Psoas muscle (tissue), 8 donors: ENCODE data around the gene HTR5A. TPM values are rescaled to one million over a fixed set of nuclear protein-coding genes. Genes with fewer than 3 reads are reported as not detected.

Source experiments
- ATAC-seq, 4 donors: fragments of 200-7000 bp; cut with Tn5 transposase; one replicate each; pipeline ENCODE4 v1.9.1; 2020; ENCODE audit warnings: moderate library complexity in 3 of 4, mild to moderate bottlenecking in 2 of 4
- DNase-seq, 2 donors: peaks; one replicate each; pipeline ENCODE4 v3.0.0-alpha.2; 2020
- H3K27ac ChIP-seq: fragments of 200-600 bp; one replicate; pipeline ENCODE4 v1.8.0; 2022
- H3K27me3 ChIP-seq, 3 donors: fragments of 200-600 bp in 1 of 3; one replicate each; pipeline versions ENCODE4 v1.6.1 to v1.8.0; 2013 to 2022; ENCODE audit warnings: low read length in 2 of 3, mild to moderate bottlenecking in 2 of 3, moderate library complexity in 1 of 3; ENCODE audit not compliant: insufficient read depth in 3 of 3
- H3K36me3 ChIP-seq, 2 donors: fragments of 200-600 bp in 1 of 2; one replicate each; pipeline versions ENCODE4 v1.6.1 to v1.8.0; 2013 to 2022; ENCODE audit warnings: low read depth in 1 of 2, mild to moderate bottlenecking in 1 of 2, moderate library complexity in 1 of 2; ENCODE audit not compliant: insufficient read depth in 1 of 2
- H3K4me1 ChIP-seq: fragments of 200-600 bp; one replicate; pipeline ENCODE4 v1.8.0; 2022
- H3K4me3 ChIP-seq: fragments of 200-600 bp; one replicate; pipeline ENCODE4 v1.8.0; 2022; ENCODE audit warnings: mild to moderate bottlenecking
- H3K9me3 ChIP-seq: fragments of 200-600 bp; one replicate; pipeline ENCODE4 v1.8.0; 2022
- WGBS, 3 donors: extraction: QIAGEN DNeasy Blood & Tissue Kit; methylation state at CpG; one replicate each; pipeline versions ENCODE4 v1.1.6 to v1.1.7; 2013; 5-methylcytosine and 5-hydroxymethylcytosine counted together
- intact Hi-C, 2 donors: fragments of 100-400 bp; cut with DNase I; formaldehyde crosslinking; loops; one replicate each; pipeline versions ENCODE4 v1.11.0 to v1.14.2; 2022
- polyA plus RNA-seq, 3 donors: library from polyadenylated mRNA; stranded (reverse); fragments of 200-250 nt; gene quantifications; one replicate each; pipeline ENCODE4 v1.2.3, GENCODE V29; 2013
- total RNA-seq, 4 donors: library from RNA; stranded (reverse); fragmentation: NEBNext Ultra II Directional in 2 of 4; extraction: Animal tissue kit (Norgen Biotek cat#: 25700) in 2 of 4; gene quantifications; one replicate each; pipeline versions ENCODE4 v1.2.1 to v1.2.4, GENCODE V29; 2021 to 2023
- TF ChIP-seq, protein P1 (sequence below): fragments of 200-600 bp; IDR thresholded peaks from one replicate; pipeline ENCODE4 v1.8.0; 2022; ENCODE audit warnings: antibody characterized with exemption
- donor health status: healthy with polysubstance abuse.
- donor health status: DM: no; HTN: no; CAD: no; lungs with moderate emphysema.
- donor health status: Bipolar disorder and iron deficiency.
- donor health status: healthy.
- donor health status: DM: yes; HTN: yes; CAD: no.
- donor health status: DM: no; HTN: no; CAD: no.
- donor health status: DM: no; HTN: no; CAD: no.
- donor health status: DM: yes; HTN: yes; CAD: no.

The HTR5A gene
- total and polyA plus RNA-seq, 7 donors, result 0.01 to 0.06 TPM; not detected in 5

DNA sequence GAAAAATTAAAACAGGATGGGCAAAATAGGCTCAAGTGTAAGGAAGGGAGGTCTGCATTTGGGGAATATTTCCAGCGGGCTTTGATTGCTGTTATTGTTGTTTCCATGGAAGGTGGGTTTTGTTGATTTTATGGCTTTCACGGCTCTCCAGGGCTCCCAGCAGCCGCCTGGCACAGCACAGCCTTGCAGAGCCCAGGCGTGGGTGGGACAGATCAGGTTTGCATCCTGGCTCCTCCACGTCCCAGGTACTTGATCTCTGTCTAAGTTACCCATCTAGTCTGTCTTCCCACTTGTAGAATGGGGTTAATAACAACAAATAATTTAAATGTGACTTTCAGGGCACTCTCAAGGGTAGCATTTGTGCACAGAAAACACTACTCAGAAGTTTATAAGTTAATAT, 45.2 kb downstream of the HTR5A start:
- H3K9me3 ChIP-seq, result peaks cover 4% of the 10 kb centered on the region
- no peak overlapping the region for H3K27ac ChIP-seq
- no peak for DNase-seq
- H3K36me3 ChIP-seq, result no peaks in the 10 kb centered on the region
- peaks cover 0 to 10% (median 5%) of the 10 kb centered on the region in 3 donors for H3K27me3 ChIP-seq
- intact Hi-C loops, result no loop called here
- ATAC-seq, result no peak
- 53 to 55% (median 54%) methylated on average over 5 of the region's 5 CpGs for WGBS, 3 donors
- H3K4me3 ChIP-seq, result no peak overlapping the region
- TF ChIP-seq, protein P1, sequence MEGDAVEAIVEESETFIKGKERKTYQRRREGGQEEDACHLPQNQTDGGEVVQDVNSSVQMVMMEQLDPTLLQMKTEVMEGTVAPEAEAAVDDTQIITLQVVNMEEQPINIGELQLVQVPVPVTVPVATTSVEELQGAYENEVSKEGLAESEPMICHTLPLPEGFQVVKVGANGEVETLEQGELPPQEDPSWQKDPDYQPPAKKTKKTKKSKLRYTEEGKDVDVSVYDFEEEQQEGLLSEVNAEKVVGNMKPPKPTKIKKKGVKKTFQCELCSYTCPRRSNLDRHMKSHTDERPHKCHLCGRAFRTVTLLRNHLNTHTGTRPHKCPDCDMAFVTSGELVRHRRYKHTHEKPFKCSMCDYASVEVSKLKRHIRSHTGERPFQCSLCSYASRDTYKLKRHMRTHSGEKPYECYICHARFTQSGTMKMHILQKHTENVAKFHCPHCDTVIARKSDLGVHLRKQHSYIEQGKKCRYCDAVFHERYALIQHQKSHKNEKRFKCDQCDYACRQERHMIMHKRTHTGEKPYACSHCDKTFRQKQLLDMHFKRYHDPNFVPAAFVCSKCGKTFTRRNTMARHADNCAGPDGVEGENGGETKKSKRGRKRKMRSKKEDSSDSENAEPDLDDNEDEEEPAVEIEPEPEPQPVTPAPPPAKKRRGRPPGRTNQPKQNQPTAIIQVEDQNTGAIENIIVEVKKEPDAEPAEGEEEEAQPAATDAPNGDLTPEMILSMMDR, result no peak
- no peaks in the 10 kb centered on the region for H3K4me1 ChIP-seq

DNA sequence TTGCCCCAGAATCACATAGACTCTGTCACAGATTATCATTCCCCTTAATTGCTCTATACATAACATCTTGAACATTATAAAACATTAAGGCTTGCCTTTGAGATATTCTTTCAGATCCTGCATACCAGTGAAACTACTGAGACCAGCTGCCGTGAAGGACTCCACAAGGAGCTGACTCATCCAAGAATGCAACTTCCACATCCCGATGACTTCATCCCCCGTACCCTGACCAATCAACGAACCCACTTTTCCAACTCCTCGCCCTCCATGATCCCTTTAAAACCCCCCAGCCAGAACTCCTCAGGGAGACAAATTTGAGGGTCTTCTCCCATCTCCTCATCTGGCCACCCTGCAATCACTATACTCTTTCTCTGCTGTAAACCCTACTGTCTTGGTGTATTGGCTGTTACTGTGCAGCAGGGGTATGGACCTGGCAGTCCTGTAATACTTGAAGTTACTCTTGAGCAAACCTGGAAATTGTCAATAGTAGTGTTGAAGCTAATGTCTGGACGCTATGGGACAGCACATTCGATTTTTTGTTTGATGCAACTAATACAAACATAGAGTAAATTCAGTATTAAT, 49.8 kb downstream of the HTR5A start:
- Histone ChIP-seq H3K9me3 (peaks cover 8% of the 10 kb centered on the region), H3K4me1 (no peaks in the 10 kb centered on the region), H3K27ac (no peak overlapping the region), H3K36me3 (no peaks in the 10 kb centered on the region), H3K4me3 (no peak overlapping the region), H3K27me3 (peaks cover 0 to 8% (median 6%) of the 10 kb centered on the region in 3 donors)
- intact Hi-C loops, result no loop called here
- 80 to 83% (median 82%) methylated on average over 7 of the region's 7 CpGs for WGBS, 3 donors
- DNase-seq, result no peak
- TF ChIP-seq, protein P1, result no peak
- ATAC-seq, result no peak

DNA sequence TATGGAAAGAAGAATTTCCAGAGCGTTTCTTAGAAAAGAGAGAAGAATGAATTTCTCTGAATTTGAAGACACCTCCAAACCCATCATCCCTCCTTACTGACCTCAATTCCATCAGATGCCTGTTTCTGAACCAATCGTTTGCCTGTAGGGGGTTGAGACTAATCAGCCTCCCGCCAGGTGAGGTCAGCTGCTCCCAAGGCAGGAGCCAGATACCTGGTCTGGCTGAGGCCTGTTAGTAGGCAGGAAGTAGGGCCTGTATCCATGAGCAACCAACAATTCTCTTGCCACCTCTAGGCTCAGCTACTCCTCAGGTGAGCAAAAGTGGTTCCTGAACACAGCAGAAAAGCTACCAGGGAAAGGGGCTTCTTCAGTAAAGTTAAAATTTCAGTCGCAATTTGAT, 50.3 kb downstream of the HTR5A start:
- DNase-seq (no peak), ATAC-seq (no peak)
- H3K4me3 ChIP-seq, result no peak overlapping the region
- H3K27me3 ChIP-seq, result peaks cover 0 to 6% (median 4%) of the 10 kb centered on the region in 3 donors
- TF ChIP-seq, protein P1, result no peak
- H3K9me3 ChIP-seq, result peaks cover 8% of the 10 kb centered on the region
- 89 to 93% (median 92%) methylated on average over 4 of the region's 4 CpGs for WGBS, 3 donors
- no peaks in the 10 kb centered on the region for H3K36me3 ChIP-seq
- no peaks in the 10 kb centered on the region for H3K4me1 ChIP-seq
- no peak overlapping the region for H3K27ac ChIP-seq
- intact Hi-C loops, result no loop called here

DNA sequence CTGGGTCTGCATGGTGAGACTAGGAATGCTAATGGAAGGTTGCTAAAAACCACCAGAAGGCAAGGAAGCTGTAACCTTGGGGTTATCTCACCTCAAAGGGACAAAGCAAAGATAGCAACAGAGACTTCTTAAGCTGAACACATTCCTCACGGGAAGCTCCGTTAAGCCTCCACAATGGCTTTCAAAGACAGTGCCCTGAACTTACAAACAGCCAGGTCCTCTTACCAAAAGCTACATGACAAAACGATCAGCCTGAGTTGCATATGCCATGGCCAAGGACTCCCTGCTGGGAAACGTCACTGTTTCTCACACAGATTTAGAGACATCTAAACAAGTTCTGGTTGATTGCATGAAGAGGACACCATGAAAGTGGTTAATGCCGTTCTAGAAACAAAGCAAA, 52.7 kb downstream of the HTR5A start:
- no peak overlapping the region for H3K4me3 ChIP-seq
- peaks cover 8% of the 10 kb centered on the region for H3K9me3 ChIP-seq
- 21 to 34% (median 23%) methylated on average over 5 of the region's 5 CpGs for WGBS, 3 donors
- DNase-seq, result no peak
- H3K27ac ChIP-seq, result no peak overlapping the region
- ATAC-seq, result no peak
- intact Hi-C loops, result no loop called here
- no peaks in the 10 kb centered on the region for H3K36me3 ChIP-seq
- TF ChIP-seq, protein P1, result no peak
- no peaks in the 10 kb centered on the region for H3K4me1 ChIP-seq
- peaks cover 0 to 6% (median 4%) of the 10 kb centered on the region in 3 donors for H3K27me3 ChIP-seq

DNA sequence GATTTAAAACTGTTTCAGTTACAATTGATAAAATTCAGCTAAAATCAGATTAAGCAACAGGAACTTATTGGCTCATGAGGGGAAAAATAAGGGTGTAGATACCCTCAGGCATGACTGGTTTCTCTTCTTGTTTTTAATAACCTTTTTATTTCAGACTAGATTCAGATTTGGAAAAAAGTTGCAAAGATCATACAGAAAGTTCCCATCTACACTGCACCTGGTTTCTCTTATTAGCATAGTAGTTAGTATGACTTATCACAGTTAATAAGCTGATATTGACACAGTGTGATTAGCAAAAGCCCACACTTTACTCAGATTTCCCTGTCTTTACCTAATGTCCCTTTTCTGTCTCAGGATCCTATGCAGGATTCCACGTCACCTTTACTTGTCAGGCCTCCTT, 53.3 kb downstream of the HTR5A start:
- H3K27ac ChIP-seq, result no peak overlapping the region
- intact Hi-C loops, result no loop called here

More for the DNA sequence above, 53.3 kb downstream of the HTR5A start:
- H3K36me3 ChIP-seq, result no peaks in the 10 kb centered on the region
- TF ChIP-seq, protein P1, result no peak
- H3K4me1 ChIP-seq, result no peaks in the 10 kb centered on the region
- DNase-seq (no peak), ATAC-seq (no peak)
- H3K9me3 ChIP-seq, result peaks cover 8% of the 10 kb centered on the region
- H3K27me3 ChIP-seq, result peaks cover 0 to 6% (median 4%) of the 10 kb centered on the region in 3 donors
- H3K4me3 ChIP-seq, result no peak overlapping the region
- 74 to 86% (median 76%) methylated on average over 1 of the region's 1 CpG for WGBS, 3 donors
